Trophoblast cell (in vitro differentiated cells and primary cell): ENCODE data around the gene OGFOD2.

Source experiments
- DNase-seq, 2 donors: peaks; one replicate each; pipeline ENCODE4 v3.0.0-alpha.2; 2016
- H2AFZ ChIP-seq: 2 replicates; pipeline ENCODE4 v1.6.1; 2013; ENCODE audit warnings: low read length, moderate library complexity, mild to moderate bottlenecking; ENCODE audit not compliant: insufficient read depth, poor library complexity
- H2AK5ac ChIP-seq: 2 replicates; pipeline ENCODE4 v1.6.1; 2013; ENCODE audit warnings: mild to moderate bottlenecking, low read length
- H2BK120ac ChIP-seq: 2 replicates; pipeline ENCODE4 v1.6.1; 2013; ENCODE audit warnings: low read length, mild to moderate bottlenecking, moderate library complexity; ENCODE audit not compliant: insufficient read depth, poor library complexity
- H2BK12ac ChIP-seq: 2 replicates; pipeline ENCODE4 v1.6.1; 2013; ENCODE audit warnings: mild to moderate bottlenecking, low read length, moderate library complexity
- H2BK5ac ChIP-seq: 2 replicates; pipeline ENCODE4 v1.6.1; 2013; ENCODE audit warnings: low read length, low read depth, moderate library complexity, mild to moderate bottlenecking; ENCODE audit not compliant: poor library complexity
- H3K14ac ChIP-seq: 2 replicates; pipeline ENCODE4 v1.6.1; 2013; ENCODE audit warnings: mild to moderate bottlenecking, low read length
- H3K18ac ChIP-seq: 2 replicates; pipeline ENCODE4 v1.6.1; 2013; ENCODE audit warnings: mild to moderate bottlenecking, low read length
- H3K23ac ChIP-seq: 2 replicates; pipeline ENCODE4 v1.6.1; 2013; ENCODE audit warnings: low read length
- H3K27ac ChIP-seq: 2 replicates; pipeline ENCODE4 v1.5.1; 2013; ENCODE audit warnings: low read depth, mild to moderate bottlenecking, inconsistent platforms, low read length, moderate library complexity
- H3K27me3 ChIP-seq: 2 replicates; pipeline ENCODE4 v1.6.1; 2013; ENCODE audit warnings: inconsistent platforms, mild to moderate bottlenecking, low read length, moderate library complexity; ENCODE audit not compliant: insufficient read depth
- H3K36me3 ChIP-seq, 2 experiments: 1 replicate in 1 of 2; 2 replicates in 1 of 2; pipeline ENCODE4 v1.6.1; 2013; ENCODE audit warnings: low read length in 2 of 2, mild to moderate bottlenecking in 2 of 2, moderate library complexity in 1 of 2; ENCODE audit not compliant: insufficient read depth in 2 of 2, control insufficient read depth in 1 of 2
- H3K4ac ChIP-seq: 2 replicates; pipeline ENCODE4 v1.6.1; 2013; ENCODE audit warnings: low read depth, mild to moderate bottlenecking, low read length, moderate library complexity
- H3K4me1 ChIP-seq, 2 experiments: 1 replicate in 1 of 2; 2 replicates in 1 of 2; pipeline ENCODE4 v1.6.1; 2013; ENCODE audit warnings: low read length in 2 of 2, mild to moderate bottlenecking in 2 of 2, moderate library complexity in 1 of 2; ENCODE audit not compliant: insufficient read depth in 2 of 2, control insufficient read depth in 1 of 2
- H3K4me2 ChIP-seq: 2 replicates; pipeline ENCODE4 v1.6.1; 2013; ENCODE audit warnings: inconsistent platforms, mild to moderate bottlenecking, low read length, moderate library complexity
- H3K4me3 ChIP-seq: 2 replicates; pipeline ENCODE4 v1.5.1; 2013; ENCODE audit warnings: mild to moderate bottlenecking, low read depth, low read length, inconsistent platforms
- H3K79me1 ChIP-seq: one replicate; pipeline ENCODE4 v1.6.1; 2013; ENCODE audit warnings: low read length
- H3K79me2 ChIP-seq: 2 replicates; pipeline ENCODE4 v1.6.1; 2013; ENCODE audit warnings: low read length, mild to moderate bottlenecking; ENCODE audit not compliant: control insufficient read depth, insufficient read depth, poor library complexity
- H3K9ac ChIP-seq: 2 replicates; pipeline ENCODE4 v1.6.1; 2013; ENCODE audit warnings: mild to moderate bottlenecking, low read length
- H3K9me3 ChIP-seq: 2 replicates; pipeline ENCODE4 v1.6.1; 2013; ENCODE audit warnings: low read depth, mild to moderate bottlenecking, control low read depth, inconsistent platforms, low read length; ENCODE audit not compliant: insufficient read depth
- H4K12ac ChIP-seq: 2 replicates; pipeline ENCODE4 v1.6.1; 2013; ENCODE audit warnings: low read depth, mild to moderate bottlenecking, low read length, moderate library complexity
- H4K8ac ChIP-seq: 2 replicates; pipeline ENCODE4 v1.6.1; 2013; ENCODE audit warnings: low read depth, mild to moderate bottlenecking, low read length, moderate library complexity
- H4K91ac ChIP-seq: one replicate; pipeline ENCODE4 v1.6.1; 2013; ENCODE audit warnings: low read depth, mild to moderate bottlenecking, low read length, moderate library complexity
- WGBS: extraction: QIAGEN DNeasy Blood & Tissue Kit; methylation state at CpG from one replicate; pipeline ENCODE4 v1.1.7; 2013; ENCODE audit warnings: missing lambda C conversion rate; ENCODE audit not compliant: insufficient read length, insufficient coverage; ENCODE audit errors: extremely low coverage; 5-methylcytosine and 5-hydroxymethylcytosine counted together

The OGFOD2 gene

DNA sequence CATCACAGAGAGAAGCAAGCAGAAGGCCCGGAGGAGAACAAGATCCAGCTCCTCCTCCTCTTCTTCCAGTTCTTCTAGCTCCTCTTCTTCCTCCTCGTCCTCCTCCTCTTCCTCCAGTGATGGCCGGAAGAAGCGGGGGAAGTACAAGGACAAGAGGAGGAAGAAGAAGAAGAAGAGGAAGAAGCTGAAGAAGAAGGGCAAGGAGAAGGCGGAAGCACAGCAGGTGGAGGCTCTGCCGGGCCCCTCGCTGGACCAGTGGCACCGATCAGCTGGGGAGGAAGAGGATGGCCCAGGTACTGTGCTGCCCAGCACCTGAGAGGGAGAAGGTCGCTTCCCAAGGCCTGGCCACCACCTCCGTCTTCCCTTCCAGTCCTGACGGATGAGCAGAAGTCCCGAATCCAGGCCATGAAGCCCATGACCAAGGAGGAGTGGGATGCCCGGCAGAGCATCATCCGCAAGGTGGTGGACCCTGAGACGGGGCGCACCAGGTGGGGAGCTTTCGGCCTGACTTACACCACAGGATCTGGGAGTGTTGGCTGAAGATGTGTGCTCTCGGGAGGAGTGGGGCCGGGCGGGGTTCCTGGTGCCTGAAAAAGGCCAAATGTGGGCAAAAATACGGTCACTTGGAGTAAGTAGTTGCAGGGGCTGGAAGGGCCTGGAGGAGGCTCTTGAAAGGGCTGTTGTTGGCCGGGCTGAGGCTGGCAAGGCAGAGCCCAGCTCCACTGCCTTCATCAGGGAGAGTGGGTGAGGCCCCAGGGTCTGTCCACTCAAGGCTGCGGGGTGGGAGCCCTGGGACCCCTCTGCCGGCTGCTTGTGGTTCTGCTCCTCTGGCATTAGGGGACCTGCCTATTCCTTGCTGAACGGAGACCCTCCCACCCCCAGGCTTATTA, 6.8 kb downstream of the OGFOD2 start:
- H2AK5ac ChIP-seq, result peak overlapping the region; percentile 13
- H3K4ac ChIP-seq, result peak overlapping the region; percentile 89
- H2BK12ac ChIP-seq, result no peak overlapping the region
- H3K4me3 ChIP-seq, result peak overlapping the region; percentile 85
- no peak overlapping the region for H4K12ac ChIP-seq
- WGBS, result no CpG with 5 or more reads among the region's 25 CpGs
- H3K9ac ChIP-seq, result peak overlapping the region; percentile 85
- H3K27me3 ChIP-seq, result no peaks in the 10 kb centered on the region
- no peak for DNase-seq
- H3K9me3 ChIP-seq, result no peaks in the 10 kb centered on the region
- peaks cover 14% of the 10 kb centered on the region for H3K79me1 ChIP-seq
- peaks cover 34 to 36% of the 10 kb centered on the region in 2 experiments for H3K36me3 ChIP-seq
- H4K8ac ChIP-seq, result peak overlapping the region; percentile 97
- H3K14ac ChIP-seq, result peak overlapping the region; percentile 89
- peaks cover 16 to 18% of the 10 kb centered on the region in 2 experiments for H3K4me1 ChIP-seq
- H3K4me2 ChIP-seq, result peak overlapping the region; percentile 87
- no peak overlapping the region for H2BK120ac ChIP-seq
- H2BK5ac ChIP-seq, result no peak overlapping the region
- H3K27ac ChIP-seq, result no peak overlapping the region
- peaks cover 14% of the 10 kb centered on the region for H3K79me2 ChIP-seq
- no peak overlapping the region for H3K18ac ChIP-seq
- peak overlapping the region; percentile 91 for H4K91ac ChIP-seq
- peak overlapping the region; percentile 74 for H2AFZ ChIP-seq
- H3K23ac ChIP-seq, result no peak overlapping the region

DNA sequence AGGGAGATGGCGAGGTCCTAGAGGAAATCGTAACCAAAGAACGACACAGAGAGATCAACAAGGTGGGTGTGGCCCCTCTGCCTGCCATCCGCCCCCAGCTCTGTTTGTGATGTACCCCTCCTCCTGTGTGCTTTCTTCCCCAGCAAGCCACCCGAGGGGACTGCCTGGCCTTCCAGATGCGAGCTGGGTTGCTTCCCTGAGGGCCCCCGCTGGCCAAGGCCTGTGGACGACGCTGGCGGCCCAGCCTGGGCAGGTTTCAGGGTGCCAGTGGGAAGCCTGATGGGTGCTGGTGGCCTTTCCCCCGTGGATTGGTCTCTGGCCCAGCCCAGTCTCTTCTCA, 7.4 kb downstream of the OGFOD2 start:
- H3K4me2 ChIP-seq, result peak overlapping the region; percentile 1
- no peak overlapping the region for H2BK5ac ChIP-seq
- H3K27me3 ChIP-seq, result no peaks in the 10 kb centered on the region
- H4K91ac ChIP-seq, result no peak overlapping the region
- H2AFZ ChIP-seq, result no peak overlapping the region
- H3K36me3 ChIP-seq, result peaks cover 31 to 35% of the 10 kb centered on the region in 2 experiments
- H4K8ac ChIP-seq, result no peak overlapping the region
- no peak overlapping the region for H3K4me3 ChIP-seq
- H3K4ac ChIP-seq, result no peak overlapping the region
- no peaks in the 10 kb centered on the region for H3K9me3 ChIP-seq
- no CpG with 5 or more reads among the region's 11 CpGs for WGBS
- no peak overlapping the region for H4K12ac ChIP-seq
- no peak overlapping the region for H3K27ac ChIP-seq
- H3K79me2 ChIP-seq, result peaks cover 14% of the 10 kb centered on the region
- no peak overlapping the region for H2BK12ac ChIP-seq
- H2AK5ac ChIP-seq, result no peak overlapping the region
- H3K14ac ChIP-seq, result no peak overlapping the region
- peaks cover 14% of the 10 kb centered on the region for H3K79me1 ChIP-seq
- DNase-seq, result no peak
- no peak overlapping the region for H2BK120ac ChIP-seq
- H3K23ac ChIP-seq, result no peak overlapping the region
- no peak overlapping the region for H3K9ac ChIP-seq
- H3K18ac ChIP-seq, result no peak overlapping the region
- peaks cover 16 to 18% of the 10 kb centered on the region in 2 experiments for H3K4me1 ChIP-seq

DNA sequence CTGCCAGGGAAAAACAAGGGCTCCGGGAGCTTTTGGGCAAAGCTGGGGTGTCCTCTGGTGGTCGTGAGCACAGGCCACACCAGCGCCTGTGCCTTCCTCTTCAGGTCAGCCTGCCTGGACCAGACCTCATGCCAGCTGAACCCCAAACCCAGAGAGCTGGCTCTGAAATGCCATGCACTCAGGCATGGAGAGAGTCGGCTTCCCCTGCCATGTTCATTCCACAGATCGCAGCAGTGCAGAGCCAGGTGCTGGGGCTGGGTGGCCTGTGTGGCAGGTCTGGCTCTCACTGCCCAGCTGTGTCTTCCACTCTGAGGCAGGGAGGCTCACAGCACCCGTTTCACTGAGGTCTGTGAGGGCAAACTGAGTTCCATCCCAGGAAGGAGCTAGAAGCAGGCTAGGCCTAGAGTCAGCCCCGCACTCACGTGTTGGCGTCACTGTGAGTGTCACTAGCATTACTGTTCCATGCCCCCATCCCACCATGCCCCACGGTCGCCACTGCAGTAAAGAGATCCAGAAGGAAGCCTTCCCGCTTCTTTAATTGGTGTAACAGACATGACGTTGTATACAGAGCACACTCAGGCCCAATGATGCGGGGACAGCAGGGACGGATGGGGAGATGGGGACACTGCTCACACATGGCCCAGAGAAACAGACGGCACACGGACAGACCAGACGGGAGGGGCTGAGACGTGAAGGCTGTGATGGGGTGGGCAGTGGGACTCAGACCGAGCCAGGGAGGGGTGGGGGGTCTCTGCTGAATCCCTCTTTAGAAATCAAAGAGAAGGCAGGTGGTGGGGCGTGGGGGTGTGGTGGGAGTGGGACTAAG, 8.1 kb downstream of the OGFOD2 start:
- no peak overlapping the region for H3K9ac ChIP-seq
- no peak overlapping the region for H3K14ac ChIP-seq
- no peak overlapping the region for H3K23ac ChIP-seq

DNA sequence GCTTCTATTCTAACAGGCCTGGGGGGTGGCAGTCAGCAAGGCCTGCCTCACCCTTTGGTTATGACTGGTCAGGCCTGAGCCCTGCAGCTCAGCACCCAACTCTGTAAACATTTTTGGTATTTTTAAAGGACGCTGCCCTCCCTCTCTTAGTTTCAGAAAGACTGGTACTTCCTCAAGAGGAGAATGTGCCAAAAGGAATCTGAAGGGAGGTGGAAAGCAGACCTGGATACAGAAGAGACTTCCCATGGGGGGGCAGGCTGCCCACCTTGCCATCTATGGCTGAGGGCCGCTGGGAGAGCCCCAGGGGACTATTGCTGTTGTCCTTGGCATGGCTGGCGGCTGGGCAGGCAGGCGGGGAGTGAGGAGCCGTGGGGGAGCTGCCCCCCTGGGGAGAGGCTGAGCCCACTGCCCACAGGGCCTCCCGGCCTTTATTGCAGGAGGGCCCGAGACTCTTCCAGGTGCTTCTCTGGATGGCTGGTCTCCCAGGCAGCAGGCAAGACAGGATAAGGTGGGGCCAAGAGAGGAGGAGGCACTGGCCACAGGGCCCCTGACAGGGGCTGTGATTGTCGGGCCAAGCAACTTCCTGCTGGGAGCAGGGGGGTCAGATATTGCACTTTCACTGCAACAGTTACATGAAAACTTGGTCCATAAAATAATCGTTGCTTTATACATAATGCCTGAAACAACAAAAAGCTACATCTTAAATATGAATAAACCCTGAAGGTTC, 8.9 kb downstream of the OGFOD2 start:
- Histone ChIP-seq H3K14ac (no peak overlapping the region), H3K79me2 (peaks cover 14% of the 10 kb centered on the region), H2AFZ (no peak overlapping the region), H4K12ac (no peak overlapping the region), H3K9me3 (no peaks in the 10 kb centered on the region), H3K27me3 (no peaks in the 10 kb centered on the region), H3K4ac (no peak overlapping the region), H2BK5ac (no peak overlapping the region), H3K4me1 (peaks cover 16 to 18% of the 10 kb centered on the region in 2 experiments), H3K79me1 (peaks cover 14% of the 10 kb centered on the region), H2BK120ac (no peak overlapping the region), H2AK5ac (no peak overlapping the region), H2BK12ac (no peak overlapping the region), H3K18ac (no peak overlapping the region), H3K36me3 (peaks cover 21 to 22% of the 10 kb centered on the region in 2 experiments), H3K4me3 (no peak overlapping the region), H3K27ac (no peak overlapping the region), H3K9ac (no peak overlapping the region), H4K91ac (no peak overlapping the region), H3K4me2 (no peak overlapping the region), H3K23ac (no peak overlapping the region), H4K8ac (no peak overlapping the region)
- no CpG with 5 or more reads among the region's 9 CpGs for WGBS
- DNase-seq, result no peak

More for the DNA sequence above, 8.1 kb downstream of the OGFOD2 start:
- peaks cover 14% of the 10 kb centered on the region for H3K79me1 ChIP-seq
- no peak overlapping the region for H4K8ac ChIP-seq
- H3K36me3 ChIP-seq, result peaks cover 28 to 30% of the 10 kb centered on the region in 2 experiments
- H2BK120ac ChIP-seq, result no peak overlapping the region
- H3K27me3 ChIP-seq, result no peaks in the 10 kb centered on the region
- DNase-seq, result no peak
- H2BK12ac ChIP-seq, result no peak overlapping the region
- H2AK5ac ChIP-seq, result no peak overlapping the region
- no peak overlapping the region for H3K27ac ChIP-seq
- H3K18ac ChIP-seq, result no peak overlapping the region
- WGBS, result no CpG with 5 or more reads among the region's 21 CpGs
- H4K12ac ChIP-seq, result no peak overlapping the region
- no peaks in the 10 kb centered on the region for H3K9me3 ChIP-seq
- H2AFZ ChIP-seq, result no peak overlapping the region
- H3K4me2 ChIP-seq, result no peak overlapping the region
- no peak overlapping the region for H3K4me3 ChIP-seq
- H3K4ac ChIP-seq, result no peak overlapping the region
- H4K91ac ChIP-seq, result no peak overlapping the region
- no peak overlapping the region for H2BK5ac ChIP-seq
- H3K79me2 ChIP-seq, result peaks cover 14% of the 10 kb centered on the region
- peaks cover 16 to 18% of the 10 kb centered on the region in 2 experiments for H3K4me1 ChIP-seq
